Body of pancreas (tissue), 4 donors: ENCODE data around the gene SLC48A1. TPM values are rescaled to one million over a fixed set of nuclear protein-coding genes. Genes with fewer than 3 reads are reported as not detected.

Experiments
- ATAC-seq: fragments of 150-250 bp; one replicate; pipeline ENCODE4 v1.9.1; 2016
- DNase-seq, 4 donors: peaks; one replicate each; pipeline ENCODE4 v3.0.0-alpha.2; 2019
- H3K27ac ChIP-seq, 4 donors: fragments of 200-600 bp; sonication (generic); 1 replicate in 3 of 4; 2 replicates in 1 of 4; pipeline versions ENCODE4 v1.5.1 to v1.6.1; 2016 to 2019; ENCODE audit warnings: mild to moderate bottlenecking in 1 of 4, mixed read lengths in 1 of 4, moderate library complexity in 1 of 4
- H3K27me3 ChIP-seq, 2 donors: fragments of 200-600 bp; sonication (generic); one replicate each; pipeline ENCODE4 v1.6.0; 2016; ENCODE audit warnings: mild to moderate bottlenecking in 1 of 2
- H3K36me3 ChIP-seq, 2 donors: fragments of 200-600 bp; sonication (generic); replicated peaks in 1 of 2; 2 replicates each; pipeline ENCODE4 v1.5.1; 2016; ENCODE audit warnings: low read depth in 2 of 2; ENCODE audit not compliant: insufficient read depth in 1 of 2
- H3K4me1 ChIP-seq: fragments of 200-600 bp; sonication (generic); one replicate; pipeline ENCODE4 v1.6.0; 2016
- H3K4me3 ChIP-seq, 2 donors: fragments of 200-600 bp; sonication (generic); 1 replicate in 1 of 2; 2 replicates in 1 of 2; pipeline ENCODE4 v1.5.1; 2016 to 2019
- H3K9me3 ChIP-seq, 3 donors: fragments of 200-600 bp; sonication (generic); 1 replicate in 2 of 3; 2 replicates in 1 of 3; pipeline ENCODE4 v1.5.1; 2016
- POLR2A ChIP-seq, 3 donors: fragments of 450-650 bp; IDR thresholded peaks; one replicate each; pipeline ENCODE4 v1.6.1; 2016; ENCODE audit warnings: antibody characterized with exemption in 3 of 3, mild to moderate bottlenecking in 2 of 3
- WGBS, 2 donors: methylation state at CpG; one replicate each; pipeline ENCODE4 v1.1.5; 2017; 5-methylcytosine and 5-hydroxymethylcytosine counted together
- intact Hi-C: fragments of 100-400 bp; cut with DNase I; formaldehyde crosslinking; loops from one replicate; pipeline ENCODE4 v1.15.1; 2023
- total RNA-seq, 2 donors: library from RNA; depleted of rRNA; stranded (reverse); fragments of >200 nt; gene quantifications; one replicate each; pipeline ENCODE4 v1.1.0, GENCODE V29; 2016
- TF ChIP-seq, protein P1 (sequence below), 7 experiments: fragments of 450-650 bp in 4 of 7; fragments of 200-600 bp in 3 of 7; sonication (generic) in 3 of 7; IDR thresholded peaks; one replicate each; pipeline ENCODE4 v1.5.1; 2016 to 2019; ENCODE audit warnings: antibody characterized with exemption in 7 of 7

Gene SLC48A1
- total RNA-seq, 2 donors from 2014 or later: 12.7 to 22.1 TPM

DNA sequence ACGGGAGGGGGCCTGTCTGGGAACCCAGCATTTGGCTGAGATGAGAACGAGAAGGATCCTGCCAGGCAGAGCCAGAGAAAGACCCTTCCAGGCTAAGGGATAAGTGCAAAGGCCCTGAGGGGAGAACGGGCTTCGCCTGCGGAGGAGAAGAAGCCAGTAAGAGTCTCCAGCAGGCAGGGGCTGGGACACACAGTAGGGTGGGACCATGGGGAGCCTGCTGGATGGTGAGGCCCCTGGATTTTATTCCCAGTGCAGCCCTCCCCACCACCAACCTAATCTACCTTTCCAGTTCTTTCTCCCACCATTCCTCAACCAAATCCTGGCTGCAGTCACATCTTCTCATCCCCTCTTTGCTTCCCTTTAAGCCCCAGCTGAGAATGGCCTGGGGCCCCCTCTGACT lies 27.0 kb upstream of the SLC48A1 start:
- DNase-seq (no peak), ATAC-seq (no peak)
- Histone ChIP-seq H3K27ac (no peak overlapping the region), H3K4me1 (peaks cover 17% of the 10 kb centered on the region), H3K9me3 (no peaks in the 10 kb centered on the region), H3K4me3 (no peak overlapping the region), H3K27me3 (no peaks in the 10 kb centered on the region), H3K36me3 (no peaks in the 10 kb centered on the region)
- TF ChIP-seq POLR2A (IDR thresholded peaks at IDR 0.05): no peak
- TF ChIP-seq, protein P1, sequence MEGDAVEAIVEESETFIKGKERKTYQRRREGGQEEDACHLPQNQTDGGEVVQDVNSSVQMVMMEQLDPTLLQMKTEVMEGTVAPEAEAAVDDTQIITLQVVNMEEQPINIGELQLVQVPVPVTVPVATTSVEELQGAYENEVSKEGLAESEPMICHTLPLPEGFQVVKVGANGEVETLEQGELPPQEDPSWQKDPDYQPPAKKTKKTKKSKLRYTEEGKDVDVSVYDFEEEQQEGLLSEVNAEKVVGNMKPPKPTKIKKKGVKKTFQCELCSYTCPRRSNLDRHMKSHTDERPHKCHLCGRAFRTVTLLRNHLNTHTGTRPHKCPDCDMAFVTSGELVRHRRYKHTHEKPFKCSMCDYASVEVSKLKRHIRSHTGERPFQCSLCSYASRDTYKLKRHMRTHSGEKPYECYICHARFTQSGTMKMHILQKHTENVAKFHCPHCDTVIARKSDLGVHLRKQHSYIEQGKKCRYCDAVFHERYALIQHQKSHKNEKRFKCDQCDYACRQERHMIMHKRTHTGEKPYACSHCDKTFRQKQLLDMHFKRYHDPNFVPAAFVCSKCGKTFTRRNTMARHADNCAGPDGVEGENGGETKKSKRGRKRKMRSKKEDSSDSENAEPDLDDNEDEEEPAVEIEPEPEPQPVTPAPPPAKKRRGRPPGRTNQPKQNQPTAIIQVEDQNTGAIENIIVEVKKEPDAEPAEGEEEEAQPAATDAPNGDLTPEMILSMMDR (IDR thresholded peaks at IDR 0.05): no peak
- WGBS, 2 donors: 69 to 78% methylated on average over 5 of the region's 5 CpGs
- intact Hi-C loops: no loop called here

DNA sequence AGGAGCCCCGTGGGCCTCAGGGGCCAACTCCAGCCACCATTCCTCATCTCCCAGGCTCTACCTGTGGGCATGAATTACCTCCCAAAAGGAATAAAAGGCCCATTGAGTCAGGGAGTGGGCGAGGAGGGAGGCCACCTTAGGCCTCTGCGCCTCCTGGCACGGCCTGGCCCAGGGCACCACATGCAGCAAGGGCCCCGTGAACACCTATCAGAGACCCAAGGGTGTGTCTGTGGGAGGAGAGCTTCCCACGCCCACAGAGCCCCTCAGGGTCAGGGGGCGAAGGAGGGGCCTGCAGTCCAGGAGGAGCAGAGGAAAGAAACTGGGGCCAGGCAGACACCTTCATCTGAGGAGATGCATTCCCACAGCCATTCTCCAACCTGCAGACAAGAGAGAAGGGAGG lies 26.5 kb upstream of the SLC48A1 start:
- 80 to 87% methylated on average over 3 to 7 of the region's 7 CpGs for WGBS, 2 donors
- no peak for ATAC-seq
- Histone ChIP-seq H3K4me3 (no peak overlapping the region), H3K4me1 (peaks cover 14% of the 10 kb centered on the region), H3K9me3 (no peaks in the 10 kb centered on the region), H3K27ac (no peak overlapping the region), H3K36me3 (no peaks in the 10 kb centered on the region), H3K27me3 (no peaks in the 10 kb centered on the region)
- intact Hi-C loops: no loop called here
- no peak for DNase-seq
- TF ChIP-seq POLR2A (IDR thresholded peaks at IDR 0.05): no peak
- TF ChIP-seq, protein P1 (IDR thresholded peaks at IDR 0.05): no peak

DNA sequence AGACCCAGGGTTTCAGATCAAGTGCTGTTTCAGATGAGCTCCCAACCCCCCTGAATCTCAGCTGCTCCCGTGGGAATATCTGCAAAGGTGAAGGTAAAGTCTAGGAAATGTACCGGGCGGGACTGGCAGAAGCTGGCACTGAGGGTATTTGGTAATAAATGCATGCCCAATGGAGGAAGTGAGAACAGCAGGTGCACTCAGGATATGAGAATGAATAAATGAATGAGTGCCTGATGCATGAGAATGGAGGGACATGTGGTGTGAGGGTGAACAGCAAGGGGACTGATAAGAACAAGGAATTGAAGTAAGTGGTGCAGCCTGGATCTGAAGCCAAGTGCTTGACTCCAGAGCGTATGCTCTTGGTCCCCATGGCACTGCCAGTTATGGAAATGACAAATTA lies 25.9 kb upstream of the SLC48A1 start:
- no peak overlapping the region for H3K4me3 ChIP-seq
- H3K4me1 ChIP-seq: peaks cover 14% of the 10 kb centered on the region
- H3K27ac ChIP-seq: no peak overlapping the region
- ATAC-seq (no peak), DNase-seq (no peak)
- no peaks in the 10 kb centered on the region for H3K27me3 ChIP-seq
- no peaks in the 10 kb centered on the region for H3K36me3 ChIP-seq
- TF ChIP-seq POLR2A (IDR thresholded peaks at IDR 0.05): no peak
- TF ChIP-seq, protein P1 (IDR thresholded peaks at IDR 0.05): no peak
- 61 to 64% methylated on average over 4 of the region's 4 CpGs for WGBS, 2 donors
- no peaks in the 10 kb centered on the region for H3K9me3 ChIP-seq
- intact Hi-C loops: no loop called here

DNA sequence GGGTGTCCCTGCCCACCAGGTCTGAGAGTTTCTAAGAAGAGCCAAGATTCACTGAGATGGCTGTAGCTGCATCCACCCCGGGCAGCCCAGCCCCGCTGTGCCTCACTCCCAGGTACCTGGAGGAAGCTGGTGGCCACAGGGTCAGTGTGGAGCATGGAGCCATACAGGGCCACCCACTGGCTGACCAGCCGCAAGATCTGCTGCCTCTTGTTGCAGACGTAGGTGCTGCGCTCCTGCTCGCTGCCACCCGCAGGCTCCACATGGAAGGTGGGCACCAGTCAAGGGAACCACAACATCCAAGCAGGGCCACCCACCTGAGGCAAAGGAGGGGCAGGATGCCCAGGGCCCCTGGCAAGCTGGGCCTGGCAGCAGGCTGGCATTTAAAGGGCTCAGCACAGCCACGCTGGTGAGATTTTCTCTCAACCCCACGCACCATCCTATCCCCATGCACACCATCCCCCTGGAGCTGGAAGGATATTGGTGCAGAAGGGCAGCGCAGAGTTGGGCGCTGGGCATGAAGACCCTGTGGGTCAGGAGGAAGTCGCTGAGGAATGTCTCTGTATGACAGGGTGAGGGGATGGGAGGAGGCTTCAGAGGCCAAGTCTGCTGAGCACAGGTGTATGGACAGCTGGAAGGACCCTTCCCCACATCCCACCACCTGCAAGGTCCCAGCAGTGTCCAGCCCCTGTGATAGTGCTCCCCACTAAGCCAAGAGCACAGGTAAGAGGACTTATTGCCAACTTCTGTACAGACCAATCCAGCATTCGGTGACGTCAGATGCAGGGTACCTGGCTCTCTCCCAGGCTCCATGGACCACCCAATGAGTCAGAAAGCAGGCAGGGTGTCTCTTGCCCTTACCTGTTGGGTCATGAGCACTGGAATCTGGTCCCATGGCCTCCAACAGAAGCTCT lies 25.2 kb upstream of the SLC48A1 start:
- no peaks in the 10 kb centered on the region for H3K9me3 ChIP-seq
- intact Hi-C loops: no loop called here
- DNase-seq: no peak
- no peak overlapping the region for H3K27ac ChIP-seq
- ATAC-seq: no peak
- TF ChIP-seq, protein P1 (IDR thresholded peaks at IDR 0.05): no peak
- TF ChIP-seq POLR2A (IDR thresholded peaks at IDR 0.05): no peak
- 81 to 100% methylated on average over 3 to 14 of the region's 14 CpGs for WGBS, 2 donors
- peaks cover 17% of the 10 kb centered on the region for H3K4me1 ChIP-seq
- no peak overlapping the region for H3K4me3 ChIP-seq
- no peaks in the 10 kb centered on the region for H3K36me3 ChIP-seq
- H3K27me3 ChIP-seq: no peaks in the 10 kb centered on the region

DNA sequence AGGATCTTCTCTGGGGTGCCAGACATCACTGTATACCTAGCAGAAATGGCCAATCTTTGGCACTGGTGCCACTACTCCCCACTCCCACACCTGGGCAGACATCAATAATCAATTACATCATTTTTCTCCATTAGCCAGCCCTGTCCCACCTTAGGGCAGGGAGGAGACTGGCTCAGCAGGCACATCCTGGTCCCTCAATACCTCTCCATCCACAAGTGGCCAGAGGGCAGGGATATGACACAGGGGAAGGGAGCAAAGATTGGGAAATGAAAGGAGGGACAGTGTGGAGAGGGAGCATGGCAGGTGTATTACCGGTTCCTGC lies 24.6 kb upstream of the SLC48A1 start:
- Histone ChIP-seq H3K4me3 (no peak overlapping the region), H3K36me3 (no peaks in the 10 kb centered on the region), H3K4me1 (peaks cover 23% of the 10 kb centered on the region), H3K27ac (no peak overlapping the region), H3K9me3 (no peaks in the 10 kb centered on the region), H3K27me3 (no peaks in the 10 kb centered on the region)
- ATAC-seq (no peak), DNase-seq (no peak)
- no peak for TF ChIP-seq POLR2A (IDR thresholded peaks at IDR 0.05)
- TF ChIP-seq, protein P1 (IDR thresholded peaks at IDR 0.05): no peak
- intact Hi-C loops: no loop called here
- 73 to 82% methylated on average over 1 of the region's 1 CpG for WGBS, 2 donors
